Esophagus muscularis mucosa (tissue), 4 donors: ENCODE measurements around the gene HTD2. TPM values are rescaled to one million over a fixed set of nuclear protein-coding genes. Genes with fewer than 3 reads are reported as not detected.

Source experiments
- DNase-seq: peaks from one replicate; pipeline ENCODE4 v3.0.0-alpha.2; 2017; ENCODE audit errors: extremely low spot score
- H3K27ac ChIP-seq, 4 donors: fragments of 200-600 bp; sonication (generic); replicated peaks in 1 of 4; 1 replicate in 3 of 4; 2 replicates in 1 of 4; pipeline ENCODE4 v1.5.1; 2016 to 2019; ENCODE audit warnings: mild to moderate bottlenecking in 1 of 4
- H3K27me3 ChIP-seq, 4 donors: fragments of 200-600 bp; sonication (generic); one replicate each; pipeline versions ENCODE4 v1.5.1 to v1.6.0; 2016 to 2019
- H3K36me3 ChIP-seq, 4 donors: fragments of 200-600 bp; sonication (generic); one replicate each; pipeline ENCODE4 v1.5.1; 2016 to 2019
- H3K4me1 ChIP-seq, 4 donors: fragments of 200-600 bp; sonication (generic); one replicate each; pipeline ENCODE4 v1.5.1; 2016 to 2019
- H3K4me3 ChIP-seq, 4 donors: fragments of 200-600 bp; sonication (generic); 1 replicate in 2 of 4; 2 replicates in 2 of 4; pipeline ENCODE4 v1.5.1; 2016 to 2019; ENCODE audit warnings: mild to moderate bottlenecking in 4 of 4, moderate library complexity in 1 of 4
- H3K9me3 ChIP-seq, 4 donors: fragments of 200-600 bp; sonication (generic); 1 replicate in 3 of 4; 2 replicates in 1 of 4; pipeline ENCODE4 v1.5.1; 2016 to 2019
- EP300 ChIP-seq: sonication (generic); formaldehyde crosslinking; IDR thresholded peaks from one replicate; pipeline ENCODE4 v1.6.1; 2017; ENCODE audit warnings: antibody characterized with exemption
- POLR2A ChIP-seq: fragments of 450-650 bp; IDR thresholded peaks from one replicate; pipeline ENCODE4 v1.6.1; 2017; ENCODE audit warnings: antibody characterized with exemption, moderate library complexity, mild to moderate bottlenecking, low read depth
- POLR2AphosphoS5 ChIP-seq, 2 donors: sonication (generic); formaldehyde crosslinking; IDR thresholded peaks; one replicate each; pipeline ENCODE4 v1.6.1; 2017; ENCODE audit warnings: antibody characterized with exemption in 2 of 2
- WGBS: methylation state at CpG from one replicate; pipeline ENCODE4 v1.1.5; 2018; 5-methylcytosine and 5-hydroxymethylcytosine counted together
- intact Hi-C: fragments of 100-400 bp; cut with DNase I; formaldehyde crosslinking; loops from one replicate; pipeline ENCODE4 v1.15.1; 2023
- total RNA-seq, 4 donors: library from RNA; depleted of rRNA; stranded (reverse); fragments of >200 nt; gene quantifications; one replicate each; pipeline versions ENCODE4 v1.1.0 to v1.2.1, GENCODE V29; 2016
- TF ChIP-seq, protein P1 (sequence below), 3 experiments: fragments of 200-600 bp in 2 of 3; fragments of 450-650 bp in 1 of 3; sonication (generic) in 2 of 3; IDR thresholded peaks; one replicate each; pipeline ENCODE4 v1.5.1; 2017 to 2019; ENCODE audit warnings: antibody characterized with exemption in 3 of 3, mild to moderate bottlenecking in 2 of 3, moderate library complexity in 1 of 3

HTD2 gene
- total RNA-seq, 4 donors from 2014 or later: 7.5 to 12.3 (median 10.4) TPM

GRCh38 chr3:58341376-58341775, 35.1 kb downstream of the HTD2 start:
- H3K36me3 ChIP-seq: peaks cover 0 to 10% (median 2%) of the 10 kb centered on the region in 4 donors
- H3K4me3 ChIP-seq: no peak overlapping the region
- WGBS: 88% methylated on average over 3 of the region's 3 CpGs
- no peak for DNase-seq
- H3K27ac ChIP-seq: no peak overlapping the region
- no peak for TF ChIP-seq POLR2A
- TF ChIP-seq, protein P1, sequence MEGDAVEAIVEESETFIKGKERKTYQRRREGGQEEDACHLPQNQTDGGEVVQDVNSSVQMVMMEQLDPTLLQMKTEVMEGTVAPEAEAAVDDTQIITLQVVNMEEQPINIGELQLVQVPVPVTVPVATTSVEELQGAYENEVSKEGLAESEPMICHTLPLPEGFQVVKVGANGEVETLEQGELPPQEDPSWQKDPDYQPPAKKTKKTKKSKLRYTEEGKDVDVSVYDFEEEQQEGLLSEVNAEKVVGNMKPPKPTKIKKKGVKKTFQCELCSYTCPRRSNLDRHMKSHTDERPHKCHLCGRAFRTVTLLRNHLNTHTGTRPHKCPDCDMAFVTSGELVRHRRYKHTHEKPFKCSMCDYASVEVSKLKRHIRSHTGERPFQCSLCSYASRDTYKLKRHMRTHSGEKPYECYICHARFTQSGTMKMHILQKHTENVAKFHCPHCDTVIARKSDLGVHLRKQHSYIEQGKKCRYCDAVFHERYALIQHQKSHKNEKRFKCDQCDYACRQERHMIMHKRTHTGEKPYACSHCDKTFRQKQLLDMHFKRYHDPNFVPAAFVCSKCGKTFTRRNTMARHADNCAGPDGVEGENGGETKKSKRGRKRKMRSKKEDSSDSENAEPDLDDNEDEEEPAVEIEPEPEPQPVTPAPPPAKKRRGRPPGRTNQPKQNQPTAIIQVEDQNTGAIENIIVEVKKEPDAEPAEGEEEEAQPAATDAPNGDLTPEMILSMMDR (IDR thresholded peaks at IDR 0.05): no peak
- TF ChIP-seq POLR2AphosphoS5 (IDR thresholded peaks at IDR 0.05): no peak
- no peaks in the 10 kb centered on the region for H3K27me3 ChIP-seq
- H3K9me3 ChIP-seq: no peaks in the 10 kb centered on the region
- intact Hi-C loops: no loop called here
- peaks cover 0 to 38% (median 24%) of the 10 kb centered on the region in 4 donors for H3K4me1 ChIP-seq

GRCh38 chr3:58342676-58343075, 36.4 kb downstream of the HTD2 start:
- DNase-seq: no peak
- Histone ChIP-seq H3K27ac (no peak overlapping the region), H3K4me1 (peaks cover 0 to 37% (median 18%) of the 10 kb centered on the region in 4 donors), H3K9me3 (no peaks in the 10 kb centered on the region), H3K36me3 (peaks cover 0 to 10% (median 2%) of the 10 kb centered on the region in 4 donors), H3K4me3 (no peak overlapping the region), H3K27me3 (no peaks in the 10 kb centered on the region)
- TF ChIP-seq POLR2AphosphoS5 (IDR thresholded peaks at IDR 0.05): no peak
- TF ChIP-seq, protein P1 (IDR thresholded peaks at IDR 0.05): no peak
- TF ChIP-seq EP300: no peak
- no peak for TF ChIP-seq POLR2A
- intact Hi-C loops: no loop called here
- WGBS: 72% methylated on average over 5 of the region's 5 CpGs

DNA sequence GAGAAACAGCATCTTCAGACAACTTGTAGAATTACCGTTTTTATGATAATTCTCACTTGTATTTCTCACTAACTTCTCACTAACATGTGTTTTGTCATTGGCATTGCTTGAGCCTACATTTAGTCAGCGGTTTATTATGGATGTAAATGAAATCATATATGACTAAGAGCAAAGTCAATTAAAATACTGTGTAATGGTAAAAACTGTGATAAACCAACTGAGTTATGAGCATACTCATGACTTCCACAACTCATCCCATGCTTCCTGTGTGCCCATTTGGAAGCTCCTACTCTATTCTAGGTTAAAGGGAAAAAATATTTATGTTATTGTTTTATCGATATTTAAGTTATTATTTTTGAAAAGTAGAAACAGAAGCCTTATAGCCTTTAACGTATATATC, 39.1 kb downstream of the HTD2 start:
- Histone ChIP-seq H3K36me3 (peaks cover 0 to 7% (median 2%) of the 10 kb centered on the region in 4 donors), H3K27me3 (no peaks in the 10 kb centered on the region), H3K4me3 (no peak overlapping the region), H3K27ac (no peak overlapping the region), H3K4me1 (peaks cover 3 to 45% (median 30%) of the 10 kb centered on the region in 4 donors), H3K9me3 (no peaks in the 10 kb centered on the region)
- intact Hi-C loops: no loop called here
- DNase-seq: no peak
- WGBS: 95% methylated on average over 4 of the region's 4 CpGs
- TF ChIP-seq POLR2A: no peak
- TF ChIP-seq, protein P1 (IDR thresholded peaks at IDR 0.05): no peak
- TF ChIP-seq POLR2AphosphoS5 (IDR thresholded peaks at IDR 0.05): no peak
- no peak for TF ChIP-seq EP300

DNA sequence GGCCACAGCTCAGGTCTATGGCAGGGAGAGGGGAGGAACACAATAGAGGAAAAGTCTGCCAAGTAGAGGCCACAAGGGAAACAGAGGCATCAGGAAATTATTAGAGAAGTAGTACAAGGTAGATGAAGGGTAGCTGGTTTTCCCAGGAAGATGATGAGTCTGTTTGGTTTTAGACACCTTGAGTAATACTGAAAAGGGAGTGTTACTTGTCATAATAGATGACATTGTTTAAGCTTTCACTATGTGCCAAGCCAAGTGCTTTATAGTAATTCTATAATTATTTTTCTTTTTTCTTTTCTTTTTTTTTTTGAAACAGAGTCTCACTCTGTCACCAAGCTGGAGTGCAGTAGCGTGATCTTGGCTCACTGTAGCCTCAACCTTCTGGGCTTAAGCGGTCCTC, 40.0 kb downstream of the HTD2 start:
- Histone ChIP-seq H3K27me3 (no peaks in the 10 kb centered on the region), H3K4me1 (peaks cover 3 to 50% (median 32%) of the 10 kb centered on the region in 4 donors), H3K36me3 (peaks cover 0 to 3% (median 0%) of the 10 kb centered on the region in 4 donors), H3K4me3 (no peak overlapping the region), H3K27ac (no peak overlapping the region), H3K9me3 (no peaks in the 10 kb centered on the region)
- intact Hi-C loops: no loop called here
- WGBS: 50% methylated on average over 2 of the region's 2 CpGs
- no peak for DNase-seq
- TF ChIP-seq EP300: no peak
- TF ChIP-seq POLR2AphosphoS5 (IDR thresholded peaks at IDR 0.05): no peak
- TF ChIP-seq POLR2A: no peak
- TF ChIP-seq, protein P1 (IDR thresholded peaks at IDR 0.05): no peak

- TF ChIP-seq POLR2AphosphoS5 (IDR thresholded peaks at IDR 0.05): no peak
- TF ChIP-seq, protein P1 (IDR thresholded peaks at IDR 0.05): no peak
- TF ChIP-seq POLR2A: no peak
- no peak for TF ChIP-seq EP300
- intact Hi-C loops: no loop called here
- DNase-seq: no peak
- Histone ChIP-seq H3K9me3 (no peaks in the 10 kb centered on the region), H3K4me3 (no peak overlapping the region), H3K4me1 (peaks cover 3 to 39% (median 27%) of the 10 kb centered on the region in 4 donors), H3K27me3 (no peaks in the 10 kb centered on the region), H3K27ac (no peak overlapping the region), H3K36me3 (no peaks in the 10 kb centered on the region)
- 88% methylated on average over 7 of the region's 7 CpGs for WGBS
Measured at GRCh38 chr3:58347984-58348383, 41.7 kb downstream of the HTD2 start.
